SK-N-SH treated with all-trans-retinoic acid at 6 μM for 48 hours (cell line): ENCODE results near the gene SLC30A1.

Experiments used
- ATAC-seq: fragments of 200-7000 bp; cut with Tn5 transposase; 3 replicates; pipeline ENCODE4 v1.9.1; 2020; ENCODE audit warnings: mild to moderate bottlenecking, moderate library complexity
- ARNTL ChIP-seq: fragments of 450-650 bp; formaldehyde crosslinking; IDR thresholded peaks from 2 replicates; pipeline ENCODE4 v1.5.0; 2020; ENCODE audit warnings: low read depth, mild to moderate bottlenecking, moderate library complexity, borderline replicate concordance
- BACH2 ChIP-seq: fragments of 250-450 bp; sonication (Bioruptor Pico); IDR thresholded peaks from 2 replicates; pipeline ENCODE4 v1.9.0; 2021; ENCODE audit warnings: mild to moderate bottlenecking, borderline replicate concordance
- CSDC2 ChIP-seq: fragments of 250-450 bp; sonication (Bioruptor Pico); IDR thresholded peaks from 2 replicates; pipeline ENCODE4 v1.5.0; 2020; ENCODE audit warnings: mild to moderate bottlenecking, moderate library complexity
- ESRRG ChIP-seq: fragments of 250-450 bp; sonication (Bioruptor Pico); IDR thresholded peaks from 2 replicates; pipeline ENCODE4 v1.6.1; 2021; ENCODE audit warnings: mild to moderate bottlenecking
- GLIS3 ChIP-seq: fragments of 250-450 bp; sonication (Bioruptor Pico); IDR thresholded peaks from 2 replicates; pipeline ENCODE4 v1.5.0; 2020; ENCODE audit warnings: mild to moderate bottlenecking, moderate library complexity
- PPARA ChIP-seq: fragments of 250-450 bp; sonication (Bioruptor Pico); IDR thresholded peaks from 2 replicates; pipeline ENCODE4 v1.5.0; 2020; ENCODE audit warnings: mild to moderate bottlenecking, borderline replicate concordance
- RARB ChIP-seq: fragments of 250-450 bp; sonication (Bioruptor Pico); IDR thresholded peaks from 2 replicates; pipeline ENCODE4 v1.8.0; 2021; ENCODE audit warnings: mild to moderate bottlenecking, moderate library complexity
- SNAI2 ChIP-seq: fragments of 250-450 bp; sonication (Bioruptor Pico); IDR thresholded peaks from 2 replicates; pipeline ENCODE4 v1.5.0; 2020; ENCODE audit warnings: mild to moderate bottlenecking, moderate library complexity
- TCF4 ChIP-seq: fragments of 250-450 bp; sonication (Bioruptor Pico); IDR thresholded peaks from 2 replicates; pipeline ENCODE4 v1.8.0; 2021; ENCODE audit warnings: mild to moderate bottlenecking, moderate library complexity, borderline replicate concordance
- TOX ChIP-seq: fragments of 250-450 bp; sonication (Bioruptor Pico); IDR thresholded peaks from 2 replicates; pipeline ENCODE4 v1.8.0; 2021; ENCODE audit warnings: mild to moderate bottlenecking, moderate library complexity, borderline replicate concordance
- ZC3H10 ChIP-seq: fragments of 250-450 bp; sonication (Bioruptor Pico); IDR thresholded peaks from 2 replicates; pipeline ENCODE4 v1.5.1; 2021; ENCODE audit warnings: mild to moderate bottlenecking, moderate library complexity
- ZFP3 ChIP-seq: fragments of 250-450 bp; sonication (Bioruptor Pico); IDR thresholded peaks from 2 replicates; pipeline ENCODE4 v1.5.0; 2020; ENCODE audit warnings: mild to moderate bottlenecking, moderate library complexity
- ZFP30 ChIP-seq: fragments of 450-650 bp; formaldehyde crosslinking; IDR thresholded peaks from 2 replicates; pipeline ENCODE4 v1.5.0; 2022; ENCODE audit warnings: mild to moderate bottlenecking, moderate library complexity
- ZNF565 ChIP-seq: fragments of 450-650 bp; formaldehyde crosslinking; conservative IDR thresholded peaks from 2 replicates; pipeline ENCODE4 v1.5.0; 2020; ENCODE audit warnings: low read depth, mild to moderate bottlenecking, moderate library complexity
- ZNF70 ChIP-seq: fragments of 450-650 bp; formaldehyde crosslinking; IDR thresholded peaks from 2 replicates; pipeline ENCODE4 v1.5.0; 2020; ENCODE audit warnings: mild to moderate bottlenecking, moderate library complexity
- ZNF8 ChIP-seq: fragments of 450-650 bp; formaldehyde crosslinking; IDR thresholded peaks from 2 replicates; pipeline ENCODE4 v1.5.0; 2020; ENCODE audit warnings: mild to moderate bottlenecking, moderate library complexity
- TF ChIP-seq, protein P1 (sequence below): fragments of 250-450 bp; sonication (Bioruptor Pico); IDR thresholded peaks from 2 replicates; pipeline ENCODE4 v1.5.0; 2020; ENCODE audit warnings: mild to moderate bottlenecking, moderate library complexity
- TF ChIP-seq, protein P2 (sequence below): fragments of 250-450 bp; sonication (Bioruptor Pico); IDR thresholded peaks from 2 replicates; pipeline ENCODE4 v1.8.0; 2020; ENCODE audit warnings: mild to moderate bottlenecking, moderate library complexity, borderline replicate concordance
- TF ChIP-seq, protein P3 (sequence below): fragments of 250-450 bp; sonication (Bioruptor Pico); IDR thresholded peaks from 2 replicates; pipeline ENCODE4 v1.8.0; 2021; ENCODE audit warnings: low read depth, mild to moderate bottlenecking, moderate library complexity, borderline replicate concordance
- TF ChIP-seq, protein P4 (sequence below): fragments of 250-450 bp; sonication (Bioruptor Pico); IDR thresholded peaks from 2 replicates; pipeline ENCODE4 v1.5.1; 2021; ENCODE audit warnings: mild to moderate bottlenecking, moderate library complexity
- TF ChIP-seq, protein P5 (sequence below): fragments of 250-450 bp; sonication (Bioruptor Pico); IDR thresholded peaks from 2 replicates; pipeline ENCODE4 v1.5.1; 2020; ENCODE audit warnings: low read depth, mild to moderate bottlenecking, moderate library complexity

The SLC30A1 gene

DNA sequence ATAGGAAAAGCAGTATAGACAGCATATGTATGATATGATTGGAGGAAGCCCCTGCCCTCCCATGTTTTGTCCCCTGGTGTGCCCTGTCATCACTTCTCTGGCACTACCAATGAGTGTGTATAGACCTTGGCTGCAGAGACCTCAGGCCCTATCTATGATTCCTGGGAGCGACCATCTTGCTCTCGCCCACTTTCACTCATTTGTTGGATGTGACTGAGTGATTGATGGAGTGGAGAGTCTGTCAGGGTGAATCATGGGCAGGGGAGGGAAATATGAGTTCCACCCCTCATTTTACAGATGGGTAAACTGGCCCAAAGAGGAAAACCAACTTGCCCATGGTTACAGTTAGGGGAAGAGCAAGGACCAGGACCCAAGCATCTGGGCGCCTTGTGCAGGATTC is 14.9 kb downstream of the SLC30A1 start:
- ATAC-seq, result no peak
- no peak for TF ChIP-seq ZNF70
- no peak for TF ChIP-seq RARB (CRISPR knock-in tag)
- TF ChIP-seq ZFP30 (CRISPR knock-in tag), result no peak
- TF ChIP-seq SNAI2 (CRISPR knock-in tag), result no peak
- no peak for TF ChIP-seq ZNF565 (CRISPR knock-in tag)
- TF ChIP-seq ZFP3 (CRISPR knock-in tag), result no peak

DNA sequence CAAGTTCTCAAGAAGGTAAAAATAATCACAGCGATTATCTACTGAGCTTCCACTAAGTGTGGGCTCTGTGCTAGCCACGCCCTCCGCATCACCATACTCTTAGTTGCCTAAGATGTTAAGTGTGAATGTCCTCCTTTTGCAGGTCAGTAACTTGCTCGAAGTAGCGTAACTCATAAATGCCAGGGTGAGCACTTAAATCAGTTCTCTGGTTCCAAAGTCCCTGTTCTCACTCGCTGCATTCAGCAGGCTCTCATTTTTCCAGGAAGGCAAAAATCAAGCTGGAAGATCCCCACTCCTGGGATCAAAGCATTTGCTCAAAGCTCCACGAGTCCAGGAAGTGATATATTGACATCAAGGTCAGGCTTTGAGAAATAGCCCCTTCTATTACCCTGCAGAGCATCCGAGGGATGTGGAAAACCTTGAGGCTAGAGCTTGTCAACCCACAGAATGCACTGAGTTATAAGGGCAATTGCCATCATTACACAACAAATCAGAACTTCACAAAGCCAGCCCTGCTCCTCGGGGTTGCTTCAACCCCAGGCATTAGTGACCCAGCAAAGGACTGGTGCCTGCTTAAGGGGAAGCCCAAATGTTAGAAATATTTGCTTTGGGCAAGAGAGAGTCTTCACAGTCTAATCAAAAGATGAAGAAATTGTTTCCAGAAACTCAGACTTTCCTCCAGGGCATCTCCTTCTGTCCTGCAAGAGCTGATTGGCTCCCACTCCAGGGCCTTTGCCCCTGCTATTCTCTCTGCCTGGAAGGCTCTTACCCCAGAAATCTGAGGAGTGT is 19.5 kb downstream of the SLC30A1 start:
- ATAC-seq, result no peak
- no peak for TF ChIP-seq GLIS3 (CRISPR knock-in tag)
- no peak for TF ChIP-seq ARNTL (CRISPR knock-in tag)
- no peak for TF ChIP-seq ZC3H10 (CRISPR knock-in tag)
- TF ChIP-seq, protein P1, sequence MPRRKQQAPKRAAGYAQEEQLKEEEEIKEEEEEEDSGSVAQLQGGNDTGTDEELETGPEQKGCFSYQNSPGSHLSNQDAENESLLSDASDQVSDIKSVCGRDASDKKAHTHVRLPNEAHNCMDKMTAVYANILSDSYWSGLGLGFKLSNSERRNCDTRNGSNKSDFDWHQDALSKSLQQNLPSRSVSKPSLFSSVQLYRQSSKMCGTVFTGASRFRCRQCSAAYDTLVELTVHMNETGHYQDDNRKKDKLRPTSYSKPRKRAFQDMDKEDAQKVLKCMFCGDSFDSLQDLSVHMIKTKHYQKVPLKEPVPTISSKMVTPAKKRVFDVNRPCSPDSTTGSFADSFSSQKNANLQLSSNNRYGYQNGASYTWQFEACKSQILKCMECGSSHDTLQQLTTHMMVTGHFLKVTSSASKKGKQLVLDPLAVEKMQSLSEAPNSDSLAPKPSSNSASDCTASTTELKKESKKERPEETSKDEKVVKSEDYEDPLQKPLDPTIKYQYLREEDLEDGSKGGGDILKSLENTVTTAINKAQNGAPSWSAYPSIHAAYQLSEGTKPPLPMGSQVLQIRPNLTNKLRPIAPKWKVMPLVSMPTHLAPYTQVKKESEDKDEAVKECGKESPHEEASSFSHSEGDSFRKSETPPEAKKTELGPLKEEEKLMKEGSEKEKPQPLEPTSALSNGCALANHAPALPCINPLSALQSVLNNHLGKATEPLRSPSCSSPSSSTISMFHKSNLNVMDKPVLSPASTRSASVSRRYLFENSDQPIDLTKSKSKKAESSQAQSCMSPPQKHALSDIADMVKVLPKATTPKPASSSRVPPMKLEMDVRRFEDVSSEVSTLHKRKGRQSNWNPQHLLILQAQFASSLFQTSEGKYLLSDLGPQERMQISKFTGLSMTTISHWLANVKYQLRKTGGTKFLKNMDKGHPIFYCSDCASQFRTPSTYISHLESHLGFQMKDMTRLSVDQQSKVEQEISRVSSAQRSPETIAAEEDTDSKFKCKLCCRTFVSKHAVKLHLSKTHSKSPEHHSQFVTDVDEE (CRISPR knock-in tag), result no peak
- TF ChIP-seq PPARA, result no peak
- no peak for TF ChIP-seq ZFP30 (CRISPR knock-in tag)
- TF ChIP-seq, protein P2, sequence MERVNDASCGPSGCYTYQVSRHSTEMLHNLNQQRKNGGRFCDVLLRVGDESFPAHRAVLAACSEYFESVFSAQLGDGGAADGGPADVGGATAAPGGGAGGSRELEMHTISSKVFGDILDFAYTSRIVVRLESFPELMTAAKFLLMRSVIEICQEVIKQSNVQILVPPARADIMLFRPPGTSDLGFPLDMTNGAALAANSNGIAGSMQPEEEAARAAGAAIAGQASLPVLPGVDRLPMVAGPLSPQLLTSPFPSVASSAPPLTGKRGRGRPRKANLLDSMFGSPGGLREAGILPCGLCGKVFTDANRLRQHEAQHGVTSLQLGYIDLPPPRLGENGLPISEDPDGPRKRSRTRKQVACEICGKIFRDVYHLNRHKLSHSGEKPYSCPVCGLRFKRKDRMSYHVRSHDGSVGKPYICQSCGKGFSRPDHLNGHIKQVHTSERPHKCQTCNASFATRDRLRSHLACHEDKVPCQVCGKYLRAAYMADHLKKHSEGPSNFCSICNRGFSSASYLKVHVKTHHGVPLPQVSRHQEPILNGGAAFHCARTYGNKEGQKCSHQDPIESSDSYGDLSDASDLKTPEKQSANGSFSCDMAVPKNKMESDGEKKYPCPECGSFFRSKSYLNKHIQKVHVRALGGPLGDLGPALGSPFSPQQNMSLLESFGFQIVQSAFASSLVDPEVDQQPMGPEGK, result no peak
- TF ChIP-seq, all 23 proteins: peak for 0

DNA sequence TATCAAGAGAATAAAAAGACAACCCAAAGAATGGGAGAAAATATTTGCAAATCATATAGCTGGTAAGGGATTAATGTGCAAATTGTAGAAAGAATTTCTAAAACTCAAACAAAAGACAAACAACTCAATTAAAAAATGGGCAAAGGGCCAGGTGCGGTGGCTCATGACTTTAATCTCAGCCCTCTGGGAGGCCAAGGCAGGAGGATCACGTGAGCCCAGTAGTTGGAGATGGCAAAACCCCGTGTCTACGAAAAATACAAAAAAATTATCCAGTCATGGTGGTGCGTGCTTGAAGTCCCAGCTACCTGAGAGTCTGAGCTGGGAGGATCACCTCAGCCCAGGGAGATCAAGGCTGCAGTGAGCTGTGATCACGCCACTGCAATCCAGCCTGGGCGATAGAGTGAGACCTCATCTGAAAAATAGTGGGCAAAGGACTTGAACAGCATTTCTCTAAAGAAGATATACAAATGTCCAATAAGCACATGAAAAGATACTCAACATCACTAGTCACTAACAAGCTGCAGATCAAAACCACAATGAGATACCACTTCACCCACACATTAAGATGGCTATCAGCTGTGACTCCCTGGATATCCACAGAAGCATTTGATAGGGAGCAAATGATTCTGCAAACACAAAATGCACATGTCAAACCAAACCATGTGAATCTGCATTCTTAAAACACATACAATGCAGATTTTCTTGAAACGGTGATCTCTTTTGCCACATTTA is 20.9 kb downstream of the SLC30A1 start:
- TF ChIP-seq BACH2 (CRISPR knock-in tag) (no peak), PPARA (no peak), CSDC2 (CRISPR knock-in tag) (no peak), ZNF8 (no peak), TCF4 (no peak), RARB (CRISPR knock-in tag) (no peak), ZFP3 (CRISPR knock-in tag) (no peak), ZC3H10 (CRISPR knock-in tag) (no peak)
- TF ChIP-seq, protein P3, sequence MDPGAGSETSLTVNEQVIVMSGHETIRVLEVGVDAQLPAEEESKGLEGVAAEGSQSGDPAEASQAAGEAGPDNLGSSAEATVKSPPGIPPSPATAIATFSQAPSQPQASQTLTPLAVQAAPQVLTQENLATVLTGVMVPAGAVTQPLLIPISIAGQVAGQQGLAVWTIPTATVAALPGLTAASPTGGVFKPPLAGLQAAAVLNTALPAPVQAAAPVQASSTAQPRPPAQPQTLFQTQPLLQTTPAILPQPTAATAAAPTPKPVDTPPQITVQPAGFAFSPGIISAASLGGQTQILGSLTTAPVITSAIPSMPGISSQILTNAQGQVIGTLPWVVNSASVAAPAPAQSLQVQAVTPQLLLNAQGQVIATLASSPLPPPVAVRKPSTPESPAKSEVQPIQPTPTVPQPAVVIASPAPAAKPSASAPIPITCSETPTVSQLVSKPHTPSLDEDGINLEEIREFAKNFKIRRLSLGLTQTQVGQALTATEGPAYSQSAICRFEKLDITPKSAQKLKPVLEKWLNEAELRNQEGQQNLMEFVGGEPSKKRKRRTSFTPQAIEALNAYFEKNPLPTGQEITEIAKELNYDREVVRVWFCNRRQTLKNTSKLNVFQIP (CRISPR knock-in tag), result no peak
- ATAC-seq, result no peak

DNA sequence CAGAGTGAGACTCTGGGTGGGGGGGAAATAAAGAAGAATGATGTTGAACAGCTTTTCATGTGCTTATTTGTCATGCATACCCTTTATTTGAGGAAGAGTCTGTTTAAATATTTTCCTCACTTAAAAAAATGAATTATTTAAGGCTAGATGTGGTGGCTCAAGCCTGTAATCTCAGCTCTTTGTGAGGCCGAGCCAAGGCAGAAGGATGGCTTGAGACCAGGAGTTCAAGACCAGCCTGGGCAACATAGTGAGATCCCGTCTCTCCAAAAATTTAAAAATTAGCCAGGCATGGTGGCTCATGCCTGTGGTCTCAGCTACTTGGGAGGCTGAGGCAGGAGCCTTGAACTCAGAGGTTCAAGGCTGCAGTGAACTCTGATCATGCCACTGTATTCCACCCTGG is 25.4 kb downstream of the SLC30A1 start:
- no peak for ATAC-seq
- TF ChIP-seq, protein P4, sequence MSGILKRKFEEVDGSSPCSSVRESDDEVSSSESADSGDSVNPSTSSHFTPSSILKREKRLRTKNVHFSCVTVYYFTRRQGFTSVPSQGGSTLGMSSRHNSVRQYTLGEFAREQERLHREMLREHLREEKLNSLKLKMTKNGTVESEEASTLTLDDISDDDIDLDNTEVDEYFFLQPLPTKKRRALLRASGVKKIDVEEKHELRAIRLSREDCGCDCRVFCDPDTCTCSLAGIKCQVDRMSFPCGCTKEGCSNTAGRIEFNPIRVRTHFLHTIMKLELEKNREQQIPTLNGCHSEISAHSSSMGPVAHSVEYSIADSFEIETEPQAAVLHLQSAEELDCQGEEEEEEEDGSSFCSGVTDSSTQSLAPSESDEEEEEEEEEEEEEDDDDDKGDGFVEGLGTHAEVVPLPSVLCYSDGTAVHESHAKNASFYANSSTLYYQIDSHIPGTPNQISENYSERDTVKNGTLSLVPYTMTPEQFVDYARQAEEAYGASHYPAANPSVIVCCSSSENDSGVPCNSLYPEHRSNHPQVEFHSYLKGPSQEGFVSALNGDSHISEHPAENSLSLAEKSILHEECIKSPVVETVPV, result no peak
- TF ChIP-seq, protein P5, sequence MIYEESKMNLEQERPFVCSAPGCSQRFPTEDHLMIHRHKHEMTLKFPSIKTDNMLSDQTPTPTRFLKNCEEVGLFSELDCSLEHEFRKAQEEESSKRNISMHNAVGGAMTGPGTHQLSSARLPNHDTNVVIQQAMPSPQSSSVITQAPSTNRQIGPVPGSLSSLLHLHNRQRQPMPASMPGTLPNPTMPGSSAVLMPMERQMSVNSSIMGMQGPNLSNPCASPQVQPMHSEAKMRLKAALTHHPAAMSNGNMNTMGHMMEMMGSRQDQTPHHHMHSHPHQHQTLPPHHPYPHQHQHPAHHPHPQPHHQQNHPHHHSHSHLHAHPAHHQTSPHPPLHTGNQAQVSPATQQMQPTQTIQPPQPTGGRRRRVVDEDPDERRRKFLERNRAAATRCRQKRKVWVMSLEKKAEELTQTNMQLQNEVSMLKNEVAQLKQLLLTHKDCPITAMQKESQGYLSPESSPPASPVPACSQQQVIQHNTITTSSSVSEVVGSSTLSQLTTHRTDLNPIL (CRISPR knock-in tag), result no peak
- TF ChIP-seq TOX (CRISPR knock-in tag) (no peak), PPARA (no peak), CSDC2 (CRISPR knock-in tag) (no peak), ZC3H10 (CRISPR knock-in tag) (no peak), SNAI2 (CRISPR knock-in tag) (no peak), TCF4 (no peak), ESRRG (CRISPR knock-in tag) (no peak), ZNF8 (no peak), ZFP3 (CRISPR knock-in tag) (no peak), RARB (CRISPR knock-in tag) (no peak), ZNF565 (CRISPR knock-in tag) (no peak), BACH2 (CRISPR knock-in tag) (no peak)
- TF ChIP-seq, protein P3 (CRISPR knock-in tag), result no peak
